Mesothelial cell of epicardium (in vitro differentiated cells): Measurements from ENCODE around the gene NGEF. TPM values are rescaled to one million over a fixed set of nuclear protein-coding genes. Genes with fewer than 3 reads are reported as not detected.

ENCODE experiments used
- DNase-seq, 2 experiments: peaks; one replicate each; pipeline ENCODE4 v3.0.0; 2021; ENCODE audit warnings: low spot score in 2 of 2; ENCODE audit not compliant: unreplicated experiment in 2 of 2
- H3K27ac Mint-ChIP-seq: 2 replicates; pipeline ENCODE4 v1.8.0; 2021; ENCODE audit warnings: mixed read lengths
- H3K27me3 Mint-ChIP-seq: 2 replicates; pipeline ENCODE4 v1.8.0; 2021; ENCODE audit warnings: low read depth, mixed read lengths
- H3K36me3 Mint-ChIP-seq: 2 replicates; pipeline ENCODE4 v1.8.0; 2021; ENCODE audit warnings: mixed read lengths
- H3K4me1 Mint-ChIP-seq: 2 replicates; pipeline ENCODE4 v1.8.0; 2021; ENCODE audit warnings: mixed read lengths
- H3K4me3 Mint-ChIP-seq: 2 replicates; pipeline ENCODE4 v1.8.0; 2021; ENCODE audit warnings: mild to moderate bottlenecking, moderate library complexity, mixed read lengths
- H3K9me3 Mint-ChIP-seq: 2 replicates; pipeline ENCODE4 v1.8.0; 2021; ENCODE audit warnings: mixed read lengths
- total RNA-seq: library from RNA; stranded (reverse); gene quantifications from 3 replicates; pipeline ENCODE4 v1.2.1, GENCODE V29; 2021
- TF ChIP-seq, protein P1 (sequence below): fragments of 200-600 bp; sonication (generic); IDR thresholded peaks from one replicate; pipeline ENCODE4 v1.5.0; 2021; ENCODE audit warnings: antibody characterized with exemption; ENCODE audit not compliant: unreplicated experiment

NGEF gene
- total RNA-seq, 1 donor from 2014 or later: 0.51 TPM

DNA sequence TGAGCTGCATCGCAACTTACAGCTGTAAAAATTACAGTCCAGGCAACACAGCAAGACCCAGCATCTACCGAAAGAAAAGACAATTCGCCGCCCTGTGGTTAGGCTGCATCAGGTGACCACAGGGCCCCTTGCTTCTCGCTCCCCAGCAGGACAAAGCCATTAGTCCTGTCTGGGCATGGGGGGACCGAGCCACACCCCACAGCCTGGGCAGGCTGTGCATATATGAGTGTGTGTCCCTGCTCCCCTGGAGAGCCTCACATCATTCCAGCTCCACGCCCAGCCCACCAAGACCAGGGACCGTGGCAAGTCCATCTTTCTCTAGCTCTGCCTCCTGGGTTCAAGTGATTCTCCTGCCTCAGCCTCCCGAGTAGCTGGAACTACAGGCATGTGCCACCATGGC is 109.1 kb downstream of the NGEF start:
- Mint-ChIP-seq H3K9me3 (no peaks in the 10 kb centered on the region), H3K27ac (no peak overlapping the region), H3K4me1 (no peaks in the 10 kb centered on the region), H3K27me3 (peaks cover 6% of the 10 kb centered on the region), H3K36me3 (no peaks in the 10 kb centered on the region), H3K4me3 (no peak overlapping the region)
- DNase-seq: peak in 1 of 2 experiments; percentile 36
- TF ChIP-seq, protein P1, sequence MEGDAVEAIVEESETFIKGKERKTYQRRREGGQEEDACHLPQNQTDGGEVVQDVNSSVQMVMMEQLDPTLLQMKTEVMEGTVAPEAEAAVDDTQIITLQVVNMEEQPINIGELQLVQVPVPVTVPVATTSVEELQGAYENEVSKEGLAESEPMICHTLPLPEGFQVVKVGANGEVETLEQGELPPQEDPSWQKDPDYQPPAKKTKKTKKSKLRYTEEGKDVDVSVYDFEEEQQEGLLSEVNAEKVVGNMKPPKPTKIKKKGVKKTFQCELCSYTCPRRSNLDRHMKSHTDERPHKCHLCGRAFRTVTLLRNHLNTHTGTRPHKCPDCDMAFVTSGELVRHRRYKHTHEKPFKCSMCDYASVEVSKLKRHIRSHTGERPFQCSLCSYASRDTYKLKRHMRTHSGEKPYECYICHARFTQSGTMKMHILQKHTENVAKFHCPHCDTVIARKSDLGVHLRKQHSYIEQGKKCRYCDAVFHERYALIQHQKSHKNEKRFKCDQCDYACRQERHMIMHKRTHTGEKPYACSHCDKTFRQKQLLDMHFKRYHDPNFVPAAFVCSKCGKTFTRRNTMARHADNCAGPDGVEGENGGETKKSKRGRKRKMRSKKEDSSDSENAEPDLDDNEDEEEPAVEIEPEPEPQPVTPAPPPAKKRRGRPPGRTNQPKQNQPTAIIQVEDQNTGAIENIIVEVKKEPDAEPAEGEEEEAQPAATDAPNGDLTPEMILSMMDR: no peak

DNA sequence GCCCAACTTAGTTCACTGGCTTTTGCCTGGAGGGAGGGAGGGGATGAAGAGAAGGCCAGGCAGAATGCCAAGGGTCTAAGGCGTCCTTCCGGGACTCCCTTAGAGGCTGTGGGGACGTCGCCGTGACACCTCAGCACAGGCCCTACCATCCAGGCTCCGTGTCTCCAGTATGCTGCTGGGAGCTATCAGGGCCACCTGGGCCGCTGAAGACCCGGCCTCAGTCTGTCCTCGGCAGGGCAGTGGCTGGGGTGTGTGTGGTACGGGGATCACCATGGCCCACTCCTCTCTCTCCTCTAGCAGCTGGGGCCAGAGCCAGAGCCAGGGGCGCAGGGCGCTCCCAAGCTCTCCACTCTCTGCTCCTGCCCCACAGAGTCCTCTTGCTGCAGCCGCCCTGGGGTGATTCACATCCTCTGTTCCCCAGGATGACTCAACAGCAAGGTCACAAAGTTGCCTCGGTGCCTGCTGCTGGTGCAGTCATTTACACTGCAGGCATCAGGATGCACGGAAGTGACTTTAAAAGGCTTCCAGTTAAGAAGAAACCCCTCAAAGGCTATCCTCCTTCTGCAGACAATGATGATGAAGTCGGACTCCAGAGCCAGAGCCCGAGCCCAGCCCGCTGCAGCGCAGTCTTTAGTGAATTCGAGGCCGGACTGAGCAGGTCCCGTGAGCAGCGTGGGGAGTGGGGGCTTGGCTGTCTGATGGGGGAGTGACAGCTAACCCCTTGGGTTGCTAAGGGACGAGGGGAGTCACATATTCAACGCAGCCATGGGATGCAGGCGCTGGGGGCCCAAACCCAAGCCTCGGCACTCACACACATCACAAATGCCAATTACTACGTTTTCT is 111.1 kb downstream of the NGEF start:
- no peaks in the 10 kb centered on the region for H3K9me3 Mint-ChIP-seq
- TF ChIP-seq, protein P1: no peak
- no peaks in the 10 kb centered on the region for H3K36me3 Mint-ChIP-seq
- peaks cover 6% of the 10 kb centered on the region for H3K27me3 Mint-ChIP-seq
- H3K4me3 Mint-ChIP-seq: no peak overlapping the region
- no peak for DNase-seq
- H3K27ac Mint-ChIP-seq: no peak overlapping the region
- H3K4me1 Mint-ChIP-seq: no peaks in the 10 kb centered on the region

DNA sequence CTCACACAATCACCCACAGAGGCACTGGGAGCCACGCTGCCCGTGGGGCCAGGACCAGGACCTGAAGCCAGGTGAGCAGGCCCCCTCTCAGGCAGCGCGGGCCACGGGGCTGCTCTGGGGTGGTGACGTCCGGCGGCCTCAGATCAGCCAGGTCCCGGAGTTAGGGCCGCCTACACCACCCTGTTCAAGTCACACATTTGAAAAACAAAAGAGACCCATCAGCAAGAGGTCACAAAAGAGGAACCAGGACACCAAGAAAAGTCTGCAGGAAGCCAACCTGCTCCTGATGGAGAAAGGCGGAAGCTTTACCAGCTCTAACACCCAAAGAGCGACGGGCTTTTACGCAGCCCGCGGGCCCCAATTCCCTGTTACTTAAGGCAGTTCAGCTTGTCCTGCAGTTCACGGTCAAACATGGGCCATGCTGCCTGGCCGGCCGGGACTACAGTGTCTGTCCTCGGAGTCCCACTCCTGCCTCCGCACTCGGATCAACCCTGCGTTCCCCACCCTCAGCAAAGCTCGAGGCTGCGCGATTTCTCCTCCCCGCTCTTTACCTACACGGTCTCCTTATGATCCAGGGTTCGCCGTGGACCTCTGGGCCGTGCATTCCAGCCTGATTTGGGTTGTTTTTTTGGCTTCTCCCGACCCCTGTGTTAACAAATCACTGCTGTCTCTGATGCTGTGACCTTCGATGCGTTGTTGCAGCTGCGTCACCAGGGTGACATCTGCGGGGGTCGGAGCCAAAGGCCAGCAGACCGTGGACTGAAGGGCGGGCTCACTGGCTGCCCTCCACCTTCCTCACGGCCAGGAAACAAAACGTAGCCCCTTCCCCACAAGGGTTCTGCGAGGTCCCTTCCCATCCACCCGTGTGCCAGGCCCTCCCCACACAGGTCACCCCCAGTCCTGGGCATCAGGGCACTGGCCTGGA is 112.0 kb downstream of the NGEF start:
- no peak overlapping the region for H3K4me3 Mint-ChIP-seq
- TF ChIP-seq, protein P1: no peak
- DNase-seq: no peak
- H3K36me3 Mint-ChIP-seq: no peaks in the 10 kb centered on the region
- H3K4me1 Mint-ChIP-seq: no peaks in the 10 kb centered on the region
- peaks cover 6% of the 10 kb centered on the region for H3K27me3 Mint-ChIP-seq
- no peaks in the 10 kb centered on the region for H3K9me3 Mint-ChIP-seq
- no peak overlapping the region for H3K27ac Mint-ChIP-seq

DNA sequence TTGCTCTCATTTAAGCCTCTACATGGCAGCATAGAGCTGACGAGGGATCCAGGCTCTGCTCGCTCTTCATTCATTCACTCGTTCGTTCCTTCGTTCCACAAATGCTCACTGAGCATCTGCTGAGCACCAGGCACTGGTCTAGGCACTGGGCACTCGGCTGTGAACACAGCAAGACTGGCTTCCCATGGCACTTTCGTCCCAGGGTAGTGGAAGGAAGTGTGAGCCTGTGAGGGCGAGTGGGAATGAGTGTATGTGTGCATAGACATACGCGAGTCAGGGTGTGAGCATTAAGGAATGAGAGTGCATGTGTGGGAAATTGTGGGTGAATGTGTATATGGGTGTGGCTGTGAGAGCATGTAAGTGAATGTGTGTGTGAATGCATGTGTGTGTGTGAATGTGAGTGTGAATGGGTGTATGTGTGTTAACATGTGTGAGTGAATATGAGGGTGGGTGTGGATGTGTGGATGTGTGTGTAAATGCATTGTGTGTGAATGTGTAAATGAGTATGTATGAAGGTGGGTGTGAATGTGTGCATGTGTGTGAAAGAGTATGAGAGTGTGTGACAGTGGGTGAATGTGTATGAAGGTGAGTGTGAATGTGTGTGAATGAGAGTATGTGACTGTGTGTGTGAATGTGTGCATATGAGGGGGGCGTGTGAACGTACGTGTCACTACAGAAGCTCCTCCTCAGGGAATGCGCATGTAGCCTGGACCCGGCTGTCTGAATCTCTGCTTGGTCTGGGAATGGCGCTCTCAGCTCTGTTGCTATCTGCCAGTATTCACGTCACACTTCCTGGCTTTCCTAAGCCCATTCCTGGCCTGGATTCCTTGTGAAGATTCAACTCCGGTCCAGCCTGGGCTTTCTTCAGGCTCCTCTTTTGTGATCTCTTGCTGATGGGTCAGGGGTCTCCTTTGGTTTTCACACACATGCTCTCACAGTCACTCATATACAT is 114.2 kb downstream of the NGEF start:
- H3K4me3 Mint-ChIP-seq: no peak overlapping the region
- peak in 1 of 2 experiments; percentile 38 for DNase-seq
- no peaks in the 10 kb centered on the region for H3K9me3 Mint-ChIP-seq
- no peaks in the 10 kb centered on the region for H3K36me3 Mint-ChIP-seq
- H3K27ac Mint-ChIP-seq: no peak overlapping the region
- peaks cover 6% of the 10 kb centered on the region for H3K27me3 Mint-ChIP-seq
- no peaks in the 10 kb centered on the region for H3K4me1 Mint-ChIP-seq
- TF ChIP-seq, protein P1: no peak
